GM12878 (cell line): ENCODE results near the gene ARSA.

Source experiments
- ATF7 ChIP-seq: fragments of 450-650 bp; IDR thresholded peaks from 2 replicates; pipeline ENCODE4 v1.6.1; 2016; ENCODE audit warnings: low read depth, mild to moderate bottlenecking
- CTCF ChIP-seq, 3 experiments: IDR thresholded peaks in 2 of 3; conservative IDR thresholded peaks in 1 of 3; 2 replicates each; pipeline ENCODE4 v1.5.1; 2011; ENCODE audit warnings: low read depth in 3 of 3, low read length in 3 of 3, mild to moderate bottlenecking in 3 of 3, control low read depth in 2 of 3, moderate library complexity in 2 of 3, inconsistent platforms in 1 of 3, mixed read lengths in 1 of 3; ENCODE audit not compliant: control insufficient read depth in 2 of 3, insufficient read depth in 1 of 3; ENCODE audit errors: extremely low read depth in 1 of 3
- EP300 ChIP-seq, 2 experiments: fragments of 150-350 bp in 1 of 2; IDR thresholded peaks; 2 replicates each; pipeline ENCODE4 v1.6.1; 2011 to 2012; ENCODE audit warnings: low read depth in 2 of 2, low read length in 2 of 2, borderline replicate concordance in 1 of 2, improper control_type of control experiment in 1 of 2, inconsistent platforms in 1 of 2; ENCODE audit not compliant: control insufficient read depth in 1 of 2
- ESRRA ChIP-seq: IDR thresholded peaks from 2 replicates; pipeline ENCODE4 v1.6.1; 2012; ENCODE audit warnings: mild to moderate bottlenecking, low read length, improper control_type of control experiment
- JUNB ChIP-seq: IDR thresholded peaks from 2 replicates; pipeline ENCODE4 v1.6.1; 2016; ENCODE audit warnings: antibody characterized with exemption, mild to moderate bottlenecking
- MAX ChIP-seq: IDR thresholded peaks from 2 replicates; pipeline ENCODE4 v1.6.1; 2012; ENCODE audit warnings: low read depth, low read length, improper control_type of control experiment
- POLR2A ChIP-seq: IDR thresholded peaks from 2 replicates; pipeline ENCODE4 v1.6.1; 2011; ENCODE audit warnings: low read depth, mild to moderate bottlenecking, low read length
- POLR2AphosphoS5 ChIP-seq: IDR thresholded peaks from 2 replicates; pipeline ENCODE4 v1.6.1; 2011; ENCODE audit warnings: mild to moderate bottlenecking, low read length, inconsistent platforms
- RFX5 ChIP-seq: IDR thresholded peaks from 2 replicates; pipeline ENCODE4 v1.6.1; 2011; ENCODE audit warnings: low read depth, low read length, improper control_type of control experiment

- TF ChIP-seq CTCF (IDR thresholded peaks at IDR 0.05 in 2 of 3, conservative IDR thresholded peaks at IDR 0.05 in 1 of 3; ENCODE audit: control insufficient read depth in 2 of 3, extremely low read depth in 1 of 3, insufficient read depth in 1 of 3, low read depth in 3 of 3, low read length in 3 of 3) (no peak), EP300 (IDR thresholded peaks at IDR 0.05; ENCODE audit: borderline replicate concordance in 1 of 2, control insufficient read depth in 1 of 2, low read depth in 2 of 2, low read length in 2 of 2) (no peak), RFX5 (no peak), JUNB (no peak), MAX (no peak), POLR2A (no peak), POLR2AphosphoS5 (no peak), ATF7 (no peak), ESRRA (no peak)
Observed at GRCh38 chr22:50676180-50676636, 48.3 kb upstream of the ARSA start.
